DOHH2 (cell line): ENCODE data around the gene LCT.

Experiments used
- EZH2phosphoT487 ChIP-seq: fragments of 200-600 bp; sonication (generic); IDR thresholded peaks from 2 replicates; pipeline ENCODE4 v1.6.1; 2017; ENCODE audit warnings: borderline replicate concordance, mild to moderate bottlenecking, antibody characterized with exemption, low read length, moderate library complexity, mixed read lengths
- TF ChIP-seq, protein P1 (sequence below): fragments of 200-600 bp; sonication (generic); IDR thresholded peaks from one replicate; pipeline ENCODE4 v1.5.1; 2014; ENCODE audit warnings: antibody characterized with exemption, mild to moderate bottlenecking, low read depth, low read length; ENCODE audit not compliant: poor library complexity, severe bottlenecking

DNA sequence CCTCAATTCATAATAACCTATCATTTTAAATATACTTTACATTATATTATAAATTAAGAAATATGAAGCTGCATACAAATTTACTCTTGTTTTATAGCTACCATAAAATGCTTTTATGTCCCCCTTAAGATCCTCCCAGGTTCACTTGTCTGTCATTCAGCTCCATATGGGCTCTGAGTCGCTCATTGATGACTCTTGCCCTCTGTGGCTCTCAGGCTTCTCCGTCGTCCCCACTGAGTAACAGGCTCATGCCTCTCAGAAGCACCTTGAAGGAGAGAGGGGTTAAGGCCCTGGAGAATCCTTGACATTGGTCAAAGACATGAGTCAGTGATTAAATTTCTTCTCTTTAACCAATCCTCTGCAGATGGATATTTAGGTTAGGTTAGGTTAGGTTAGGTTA, 45.4 kb upstream of the LCT start:
- TF ChIP-seq, protein P1, sequence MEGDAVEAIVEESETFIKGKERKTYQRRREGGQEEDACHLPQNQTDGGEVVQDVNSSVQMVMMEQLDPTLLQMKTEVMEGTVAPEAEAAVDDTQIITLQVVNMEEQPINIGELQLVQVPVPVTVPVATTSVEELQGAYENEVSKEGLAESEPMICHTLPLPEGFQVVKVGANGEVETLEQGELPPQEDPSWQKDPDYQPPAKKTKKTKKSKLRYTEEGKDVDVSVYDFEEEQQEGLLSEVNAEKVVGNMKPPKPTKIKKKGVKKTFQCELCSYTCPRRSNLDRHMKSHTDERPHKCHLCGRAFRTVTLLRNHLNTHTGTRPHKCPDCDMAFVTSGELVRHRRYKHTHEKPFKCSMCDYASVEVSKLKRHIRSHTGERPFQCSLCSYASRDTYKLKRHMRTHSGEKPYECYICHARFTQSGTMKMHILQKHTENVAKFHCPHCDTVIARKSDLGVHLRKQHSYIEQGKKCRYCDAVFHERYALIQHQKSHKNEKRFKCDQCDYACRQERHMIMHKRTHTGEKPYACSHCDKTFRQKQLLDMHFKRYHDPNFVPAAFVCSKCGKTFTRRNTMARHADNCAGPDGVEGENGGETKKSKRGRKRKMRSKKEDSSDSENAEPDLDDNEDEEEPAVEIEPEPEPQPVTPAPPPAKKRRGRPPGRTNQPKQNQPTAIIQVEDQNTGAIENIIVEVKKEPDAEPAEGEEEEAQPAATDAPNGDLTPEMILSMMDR: no peak
- TF ChIP-seq EZH2phosphoT487: no peak
